Muscle of arm (tissue), 14 donors: Measurements from ENCODE around the gene ARMCX2. TPM values are rescaled to one million over a fixed set of nuclear protein-coding genes. Genes with fewer than 3 reads are reported as not detected.
"Not testable (repeated sequence)": the region's sequence is repeated elsewhere in the genome, so short reads cannot be mapped to it uniquely, and the experiment has no call there.

Source experiments
- DNase-seq: peaks from one replicate; pipeline ENCODE4 v3.0.0-alpha.2; 2013
- long read RNA-seq, 11 donors: transcript quantifications; one replicate each; lab custom pipeline, GENCODE V29; 2026
- polyA plus RNA-seq, 12 donors: library from polyadenylated mRNA; unstranded; fragments of 120-200 nt; gene quantifications; one replicate each; pipeline ENCODE4 v1.2.1, GENCODE V29; 2013; ENCODE audit not compliant: insufficient read length in 12 of 12

The ARMCX2 gene
- polyA plus RNA-seq, result 100 to 1,000 TPM in 11 of 12 donors, not detected in 1; 106 to 190 (median 149) TPM
- long read RNA-seq, donor 1, partial matches to known transcripts, result 0 of 8 reads
- long read RNA-seq, donor 1, other reads (novel, unspliced or antisense), result 0 of 8 reads
- long read RNA-seq, donor 2, partial matches to known transcripts, result 0 of 14 reads
- long read RNA-seq, donor 2, other reads (novel, unspliced or antisense), result 5 of 14 reads
- long read RNA-seq, donor 3, partial matches to known transcripts, result 0 of 2 reads
- long read RNA-seq, donor 3, other reads (novel, unspliced or antisense), result 0 of 2 reads
- long read RNA-seq, donor 4, partial matches to known transcripts, result 0 of 8 reads
- long read RNA-seq, donor 4, other reads (novel, unspliced or antisense), result 0 of 8 reads
- long read RNA-seq, donor 5, partial matches to known transcripts, result 0 of 11 reads
- long read RNA-seq, donor 5, other reads (novel, unspliced or antisense), result 0 of 11 reads
- long read RNA-seq, donor 6, transcript ARMCX2-203 (6 exons, 2,674 nt), result major isoform, 6 of 7 reads
- long read RNA-seq, donor 6, partial matches to known transcripts, result 0 of 7 reads
- long read RNA-seq, donor 6, other reads (novel, unspliced or antisense), result 0 of 7 reads
- long read RNA-seq, donor 7, transcript ARMCX2-208 (6 exons, 758 nt), result major isoform, 6 of 15 reads
- long read RNA-seq, donor 7, transcript ARMCX2-203 (6 exons, 2,674 nt), result minor isoform, 5 of 15 reads
- long read RNA-seq, donor 7, partial matches to known transcripts, result 0 of 15 reads
- long read RNA-seq, donor 7, other reads (novel, unspliced or antisense), result 0 of 15 reads
- long read RNA-seq, donor 8, transcript ARMCX2-203 (6 exons, 2,674 nt), result major isoform, 10 of 18 reads
- long read RNA-seq, donor 8, partial matches to known transcripts, result 0 of 18 reads
- long read RNA-seq, donor 8, other reads (novel, unspliced or antisense), result 0 of 18 reads
- long read RNA-seq, donor 9, partial matches to known transcripts, result 0 of 7 reads
- long read RNA-seq, donor 9, other reads (novel, unspliced or antisense), result 0 of 7 reads
- long read RNA-seq, donor 10, transcript ARMCX2-203 (6 exons, 2,674 nt), result major isoform, 8 of 20 reads
- long read RNA-seq, donor 10, transcript ARMCX2-208 (6 exons, 758 nt), result minor isoform, 7 of 20 reads
- long read RNA-seq, donor 10, partial matches to known transcripts, result 0 of 20 reads
- long read RNA-seq, donor 10, other reads (novel, unspliced or antisense), result 0 of 20 reads
- long read RNA-seq, donor 11, partial matches to known transcripts, result 17 of 28 reads
- long read RNA-seq, donor 11, other reads (novel, unspliced or antisense), result 0 of 28 reads

GRCh38 chrX:101659601-101660063, at the start of gene ARMCX2:
ARMCX2 (minus strand) TSS chrX:101659850; CDS start chrX:101657588, 2,262 bp downstream.
- DNase-seq, result peak; percentile 76

- no peak for DNase-seq
Measured at GRCh38 chrX:101709384-101709783, 49.7 kb upstream of the ARMCX2 start.

- DNase-seq, result peak; percentile 11
Measured at GRCh38 chrX:101708163-101708562, 48.5 kb upstream of the ARMCX2 start.

GRCh38 chrX:101693476-101693875, 33.8 kb upstream of the ARMCX2 start:
- DNase-seq, result no peak

GRCh38 chrX:101691835-101692234, 32.2 kb upstream of the ARMCX2 start:
- DNase-seq, result no peak

GRCh38 chrX:101686574-101686973, 26.9 kb upstream of the ARMCX2 start:
- DNase-seq, result no peak

- no peak for DNase-seq
Measured at GRCh38 chrX:101685923-101686322, 26.3 kb upstream of the ARMCX2 start.

- DNase-seq, result no peak
Measured at GRCh38 chrX:101682723-101683122, 23.1 kb upstream of the ARMCX2 start.

GRCh38 chrX:101677028-101677427, 17.4 kb upstream of the ARMCX2 start:
- DNase-seq, result no peak

- no peak for DNase-seq
Measured at GRCh38 chrX:101676571-101676970, 16.9 kb upstream of the ARMCX2 start.

GRCh38 chrX:101668143-101668542, 8.5 kb upstream of the ARMCX2 start:
- no peak for DNase-seq

GRCh38 chrX:101658661-101659491, 774 bp downstream of the ARMCX2 start:
- peak; percentile 66 for DNase-seq

GRCh38 chrX:101657495-101657894, 2.2 kb downstream of the ARMCX2 start:
- no peak for DNase-seq

- no peak for DNase-seq
Measured at GRCh38 chrX:101656817-101657216, 2.8 kb downstream of the ARMCX2 start.

- DNase-seq, result no peak
Measured at GRCh38 chrX:101655534-101655933, 4.1 kb downstream of the ARMCX2 start.

GRCh38 chrX:101647716-101648115, 11.9 kb downstream of the ARMCX2 start:
- DNase-seq, result not testable (repeated sequence)

GRCh38 chrX:101642093-101642492, 17.6 kb downstream of the ARMCX2 start:
- DNase-seq, result no peak

GRCh38 chrX:101639583-101639982, 20.1 kb downstream of the ARMCX2 start:
- DNase-seq, result no peak

- DNase-seq, result no peak
Measured at GRCh38 chrX:101619364-101619763, 40.3 kb downstream of the ARMCX2 start.
